Suppressor macrophage treated with lipopolysaccharide for 4 hours (primary cell): ENCODE data around the gene UFM1.
"Not testable (repeated sequence)": the region's sequence is repeated elsewhere in the genome, so short reads cannot be mapped to it uniquely, and the experiment has no call there.

Experiments used
- DNase-seq: peaks from one replicate; pipeline ENCODE4 v3.0.0-alpha.2; 2020

Gene UFM1

GRCh38 chr13:38366954-38367645 is 17.4 kb downstream of the UFM1 start:
- DNase-seq = peak; percentile 35

- DNase-seq = no peak
Measured at GRCh38 chr13:38369058-38369457, 19.4 kb downstream of the UFM1 start.

DNA sequence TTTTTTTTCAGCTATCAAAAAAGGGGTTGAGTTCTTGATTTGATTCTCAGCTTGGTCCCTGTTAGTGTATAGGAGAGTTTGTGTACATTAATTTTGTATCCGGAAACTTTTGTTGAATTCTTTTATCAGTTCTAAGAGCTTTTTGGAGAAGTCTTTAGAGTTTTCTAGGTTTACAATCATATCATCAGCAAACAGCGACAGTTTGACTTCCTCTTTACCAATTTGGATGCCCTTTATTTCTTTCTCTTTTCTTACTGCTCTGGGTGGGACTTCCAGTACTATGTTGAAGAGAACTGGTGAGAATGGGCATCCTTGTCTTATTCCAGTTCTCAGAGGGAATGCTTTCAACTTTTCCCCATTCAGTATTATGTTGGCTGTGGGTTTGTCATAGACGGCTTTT is 20.4 kb downstream of the UFM1 start:
- DNase-seq = not testable (repeated sequence)

- no peak for DNase-seq
Measured at GRCh38 chr13:38372820-38373383, 23.3 kb downstream of the UFM1 start.

DNA sequence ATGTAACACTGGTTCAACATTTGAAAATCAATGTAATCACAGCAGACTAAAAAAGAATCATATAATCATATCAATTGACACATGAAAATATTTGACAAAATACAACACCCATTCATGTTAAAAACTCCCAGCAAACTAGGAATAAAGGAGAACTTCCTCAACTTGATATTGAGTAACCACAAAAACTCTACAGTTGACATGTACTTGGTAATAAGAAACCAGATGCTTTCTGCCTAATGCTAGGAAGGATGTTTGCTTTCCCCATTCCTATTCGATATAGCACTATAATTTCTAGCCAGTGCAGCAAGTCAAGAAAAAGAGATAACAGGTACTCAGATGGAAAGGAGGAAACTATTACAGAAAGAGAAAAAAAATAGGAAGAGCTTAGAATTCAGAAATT is 26.9 kb downstream of the UFM1 start:
- DNase-seq = no peak

GRCh38 chr13:38381890-38382289 is 32.2 kb downstream of the UFM1 start:
- DNase-seq = no peak

- DNase-seq = no peak
Measured at GRCh38 chr13:38382946-38383345, 33.3 kb downstream of the UFM1 start.

DNA sequence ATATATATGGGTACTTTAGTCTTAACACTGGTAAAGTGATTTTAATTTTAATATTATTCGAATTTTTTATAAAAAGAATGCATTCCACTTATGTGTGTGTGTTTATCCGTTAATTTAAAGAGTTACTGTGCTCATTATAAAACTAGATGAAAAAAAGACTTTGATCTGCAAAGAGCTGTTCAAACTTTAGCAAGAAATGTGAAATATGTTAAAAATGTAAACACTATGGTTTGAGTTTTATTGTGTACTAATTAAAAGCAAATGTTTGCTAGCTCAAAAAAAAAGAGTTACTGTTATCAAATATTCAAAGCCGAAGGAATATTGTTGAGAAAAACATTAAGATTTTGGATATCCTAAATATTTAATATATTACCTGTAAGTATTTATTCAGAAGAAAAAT is 34.5 kb downstream of the UFM1 start:
- DNase-seq = no peak

DNA sequence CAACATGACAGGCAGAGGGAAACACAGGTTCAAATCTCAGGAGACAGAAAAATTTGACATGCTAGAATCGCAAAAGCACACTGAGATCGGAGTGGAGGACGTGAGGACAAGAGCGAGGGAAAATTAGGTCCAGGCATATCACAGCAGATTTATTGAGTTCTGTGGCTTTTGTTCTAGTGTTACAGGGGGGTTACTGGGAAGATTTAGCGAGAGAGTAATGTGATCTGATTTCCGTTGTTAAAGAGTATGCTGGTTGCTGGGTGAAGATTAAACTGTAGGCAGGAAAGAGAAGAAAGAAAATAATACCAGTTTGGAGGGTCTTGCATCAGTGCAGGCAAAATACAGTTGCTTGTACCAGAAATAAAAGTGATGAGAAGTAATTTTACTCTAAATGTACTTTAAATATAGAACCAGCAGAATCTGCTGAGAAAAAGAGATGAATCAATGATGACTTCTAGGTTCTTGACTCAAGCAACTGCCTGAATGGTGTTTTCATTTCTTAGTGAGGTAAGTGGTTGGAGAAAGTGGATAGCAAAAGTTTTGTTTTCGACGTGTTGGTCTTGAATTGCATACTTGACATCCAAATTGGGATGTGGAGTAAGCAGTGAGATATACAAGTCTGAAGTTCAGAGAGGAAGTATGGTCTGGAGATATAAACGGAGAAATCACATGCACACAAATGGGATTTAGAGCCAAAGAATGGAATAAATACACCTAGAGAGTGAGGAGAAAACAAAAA is 35.7 kb downstream of the UFM1 start:
- no peak for DNase-seq

DNA sequence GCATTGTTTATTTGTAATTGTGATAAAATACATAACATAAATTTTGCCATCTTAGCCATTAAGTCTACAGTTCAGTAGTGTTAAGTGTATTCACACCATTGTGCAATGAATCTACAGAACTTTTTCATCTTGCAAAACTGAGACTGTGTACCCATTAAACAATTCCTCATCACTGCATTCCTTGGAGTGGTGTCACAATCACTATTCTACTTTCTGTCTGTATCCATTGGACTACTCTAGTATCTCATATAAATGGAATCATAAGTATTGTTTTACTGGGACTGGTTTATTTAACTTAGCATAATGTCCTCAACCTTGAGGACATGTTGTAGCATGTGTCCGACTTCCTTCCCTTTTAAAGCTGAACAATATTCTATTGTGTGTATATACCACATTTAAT is 36.8 kb downstream of the UFM1 start:
- no peak for DNase-seq

GRCh38 chr13:38391341-38391740 is 41.7 kb downstream of the UFM1 start:
- no peak for DNase-seq

- DNase-seq = no peak
Measured at GRCh38 chr13:38394777-38395496, 45.3 kb downstream of the UFM1 start.

DNA sequence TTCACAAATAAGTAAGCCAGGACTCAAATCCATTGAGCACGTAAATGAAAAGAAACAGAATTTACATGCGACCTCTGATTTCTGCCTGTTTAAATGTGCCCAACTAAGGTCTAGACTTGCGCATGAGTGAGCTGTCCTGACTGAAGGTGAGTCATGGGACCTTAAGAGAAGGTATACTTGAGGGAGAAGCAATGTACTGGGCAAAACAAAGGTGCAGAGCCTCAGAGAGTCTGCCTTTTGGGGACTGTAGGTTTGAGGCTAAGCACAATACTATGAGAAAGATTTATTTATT is 45.8 kb downstream of the UFM1 start:
- DNase-seq = no peak

DNA sequence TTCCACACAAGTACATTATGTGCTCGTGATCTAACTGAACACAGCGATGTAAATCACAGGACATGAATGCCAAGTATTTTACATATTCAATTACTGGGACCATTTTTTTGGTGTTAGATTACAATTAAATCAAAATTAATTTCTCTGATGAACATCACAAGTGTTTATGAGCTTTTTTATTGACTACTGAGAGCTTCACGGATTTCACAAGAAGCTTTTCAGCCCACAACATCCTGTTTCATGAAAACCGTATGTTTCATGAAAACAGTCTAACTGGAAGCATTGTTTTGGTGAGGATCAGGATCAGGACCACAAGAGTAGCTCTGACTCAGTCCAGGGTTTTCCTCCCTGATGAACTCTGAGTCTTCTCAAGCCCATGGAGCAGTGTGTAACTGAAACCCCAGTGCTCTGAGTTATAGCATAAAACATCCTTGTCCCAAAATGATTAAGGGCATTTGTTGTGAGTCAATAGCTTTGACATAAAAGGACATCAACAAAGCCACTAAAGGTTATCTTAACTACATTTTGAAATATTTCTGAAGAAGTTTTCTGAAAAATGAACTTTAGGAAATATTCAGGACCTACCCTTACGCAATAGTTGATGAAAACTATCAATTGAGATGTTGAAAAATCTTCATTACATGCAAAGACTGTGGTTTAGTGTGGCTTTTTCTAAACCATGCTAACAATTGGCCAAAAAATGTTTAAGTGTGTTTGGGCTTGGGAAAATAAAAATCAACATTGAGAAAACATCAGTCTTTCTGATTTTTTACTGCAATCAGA is 49.3 kb downstream of the UFM1 start:
- peak; percentile 81 for DNase-seq

DNA sequence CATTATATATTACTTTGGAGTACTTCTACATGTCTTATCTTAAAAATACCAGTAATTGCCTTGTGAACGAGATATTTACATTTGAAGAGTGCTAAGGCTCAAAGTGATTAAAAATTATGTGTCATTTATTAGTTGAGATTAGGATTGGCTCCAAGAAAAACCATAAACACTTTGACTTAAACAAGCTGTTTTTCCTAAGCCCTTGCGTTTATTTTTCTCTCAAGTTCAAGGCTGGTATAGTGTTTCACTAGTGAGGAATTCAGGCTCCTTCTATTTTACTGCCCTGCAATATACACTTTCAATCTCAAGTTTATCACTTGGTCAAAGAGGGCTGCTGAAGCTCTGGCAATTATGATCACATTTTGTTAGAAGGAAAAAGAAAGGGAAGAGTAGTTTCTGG is 49.9 kb downstream of the UFM1 start:
- no peak for DNase-seq

DNA sequence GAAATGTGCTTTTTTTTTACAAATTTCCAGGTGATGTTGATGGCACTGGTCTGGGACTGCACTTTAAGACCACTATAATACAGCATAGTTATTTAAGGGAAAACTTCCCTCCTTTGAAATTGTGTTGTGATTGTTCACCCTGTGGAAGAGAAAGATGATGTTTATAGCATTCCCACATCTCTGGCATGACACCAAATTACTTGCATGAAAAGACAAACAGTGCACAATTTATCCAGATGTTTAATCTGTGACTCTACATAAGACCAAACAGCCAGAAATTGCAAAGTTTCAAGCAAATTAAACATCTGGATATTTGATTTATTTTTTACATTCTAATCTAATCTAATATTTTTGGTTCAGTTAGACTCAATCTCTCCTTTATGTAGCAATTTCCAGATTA is 51.6 kb downstream of the UFM1 start:
- DNase-seq = no peak

DNA sequence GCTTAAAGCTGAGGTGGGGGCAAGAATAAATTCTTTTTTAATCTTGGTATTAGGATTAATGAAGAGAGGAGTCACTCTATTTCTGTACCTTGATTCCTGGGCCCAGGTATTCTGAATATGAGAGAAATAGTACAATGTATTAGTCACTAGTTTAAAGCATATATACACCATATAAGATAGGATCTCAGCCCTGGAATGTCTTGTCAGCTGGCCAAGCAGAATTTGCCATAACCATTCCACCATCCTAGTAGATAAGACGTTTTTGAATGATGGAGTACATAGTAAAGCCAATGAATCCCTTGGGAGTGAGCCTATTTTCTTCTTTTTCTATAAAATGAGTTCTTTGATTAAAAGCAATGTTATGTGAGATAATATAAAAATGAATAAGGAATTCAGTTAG is 55.6 kb downstream of the UFM1 start:
- no peak for DNase-seq

DNA sequence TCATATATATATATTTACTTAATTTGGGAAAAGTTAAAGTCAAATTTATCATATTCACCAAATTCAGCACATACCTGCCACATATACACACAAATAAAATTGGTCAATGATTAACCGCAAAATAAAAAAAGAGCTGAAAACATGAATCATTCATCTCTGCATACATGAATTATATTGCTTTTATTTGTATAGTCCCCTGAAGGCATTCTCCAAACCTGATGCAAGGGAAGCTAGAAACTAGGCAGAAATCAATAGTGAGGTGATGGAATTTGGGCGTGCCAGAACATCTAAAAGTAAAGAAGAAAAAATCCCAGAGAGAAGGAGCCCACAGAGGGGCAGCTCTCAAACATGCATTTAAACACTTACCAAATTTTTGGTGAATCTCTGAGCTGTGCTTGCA is 60.1 kb downstream of the UFM1 start:
- no peak for DNase-seq

DNA sequence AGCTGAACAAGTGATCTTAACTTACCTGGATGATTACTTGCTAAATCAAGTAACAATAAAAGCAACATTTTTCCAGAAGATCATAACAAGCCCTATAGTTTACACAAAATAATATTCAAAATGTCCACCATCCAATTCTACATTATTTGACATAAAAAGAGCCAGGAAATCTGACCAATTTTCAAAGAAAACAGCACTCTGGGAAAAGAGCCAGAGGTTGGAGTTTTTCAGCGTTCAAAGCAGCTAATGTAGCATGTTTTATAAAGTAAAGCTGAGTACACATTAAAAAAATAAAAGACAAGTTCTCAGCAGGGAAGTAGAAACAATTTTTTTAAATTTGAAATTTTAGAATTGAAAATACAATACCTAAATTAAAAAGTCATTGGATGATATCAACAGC is 62.6 kb downstream of the UFM1 start:
- no peak for DNase-seq
